NCI-H2171 treated with DMSO at 0.1 percent for 48 hours (cell line): Measurements from ENCODE around the gene FN3K.

Experiments used
- DNase-seq: peaks from one replicate; lab custom pipeline; 2025; lab: John Stamatoyannopoulos, UW

FN3K gene

DNA sequence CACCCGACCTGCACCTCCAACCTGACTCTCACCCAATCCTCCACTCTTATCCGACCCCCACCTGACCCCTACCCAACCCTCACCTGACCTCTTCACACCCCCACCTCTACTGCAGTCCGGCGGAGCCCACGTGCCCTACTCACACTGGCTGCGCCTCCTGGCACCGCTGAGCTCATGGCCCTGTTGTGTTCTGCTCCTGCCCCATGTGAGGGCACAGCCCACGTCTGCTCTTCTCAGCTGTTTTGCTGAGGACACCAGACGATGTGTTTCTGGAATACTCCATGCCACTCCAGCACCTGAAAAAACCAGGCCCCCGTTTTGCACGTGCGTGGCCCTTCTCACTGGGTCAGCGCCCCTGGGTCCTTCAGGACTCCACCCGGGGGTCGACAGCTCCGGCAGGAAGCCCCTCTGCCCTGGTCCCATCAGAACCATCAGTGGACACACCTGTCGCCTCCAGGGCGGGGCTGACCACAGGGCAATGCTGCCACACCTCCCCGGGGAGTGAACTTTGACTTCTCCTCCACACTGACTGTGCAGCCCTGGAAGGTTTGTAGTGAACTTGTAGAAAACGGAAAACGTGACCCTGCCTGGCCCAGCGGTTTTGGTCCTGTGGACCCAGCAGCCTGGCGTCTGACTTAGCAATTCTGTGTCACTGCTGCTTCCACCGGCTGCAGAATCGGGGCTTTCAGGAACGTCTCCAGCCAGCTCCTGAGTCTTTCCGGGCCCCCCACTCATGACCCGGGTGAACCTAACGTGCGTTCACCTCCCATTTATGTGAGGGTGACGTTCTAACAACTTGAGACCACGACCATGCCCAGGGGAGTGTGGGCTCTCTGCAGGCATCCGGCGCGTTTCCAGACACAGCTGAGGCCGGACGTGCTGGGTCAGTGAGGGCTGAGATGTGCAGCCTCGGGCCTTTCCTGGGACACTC, 31.2 kb upstream of the FN3K start:
- DNase-seq: no peak

DNA sequence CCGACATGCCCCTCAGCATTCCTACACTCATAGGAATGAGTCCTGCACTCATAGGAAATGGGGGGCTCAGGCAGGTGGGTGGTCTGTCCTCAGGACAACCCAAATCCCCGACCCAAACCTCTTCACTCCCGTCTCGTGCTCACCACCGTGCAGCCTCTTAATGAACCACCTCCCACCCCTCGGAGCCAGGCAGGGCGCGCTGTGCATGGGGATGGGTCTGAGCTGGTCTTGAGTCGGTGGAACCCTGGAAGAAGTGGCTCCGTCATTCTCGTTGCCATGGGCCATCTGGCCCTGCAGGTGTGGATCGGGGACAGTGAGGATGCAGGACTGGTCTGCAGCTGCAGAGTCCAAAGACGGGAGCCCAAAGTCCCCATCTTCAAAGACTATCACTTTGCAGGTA, 30.5 kb upstream of the FN3K start:
- DNase-seq: no peak

- DNase-seq: no peak
These were observed 29.7 kb upstream of the FN3K start for GRCh38 chr17:82705756-82706155.

GRCh38 chr17:82709024-82709675, 26.3 kb upstream of the FN3K start:
- no peak for DNase-seq

DNA sequence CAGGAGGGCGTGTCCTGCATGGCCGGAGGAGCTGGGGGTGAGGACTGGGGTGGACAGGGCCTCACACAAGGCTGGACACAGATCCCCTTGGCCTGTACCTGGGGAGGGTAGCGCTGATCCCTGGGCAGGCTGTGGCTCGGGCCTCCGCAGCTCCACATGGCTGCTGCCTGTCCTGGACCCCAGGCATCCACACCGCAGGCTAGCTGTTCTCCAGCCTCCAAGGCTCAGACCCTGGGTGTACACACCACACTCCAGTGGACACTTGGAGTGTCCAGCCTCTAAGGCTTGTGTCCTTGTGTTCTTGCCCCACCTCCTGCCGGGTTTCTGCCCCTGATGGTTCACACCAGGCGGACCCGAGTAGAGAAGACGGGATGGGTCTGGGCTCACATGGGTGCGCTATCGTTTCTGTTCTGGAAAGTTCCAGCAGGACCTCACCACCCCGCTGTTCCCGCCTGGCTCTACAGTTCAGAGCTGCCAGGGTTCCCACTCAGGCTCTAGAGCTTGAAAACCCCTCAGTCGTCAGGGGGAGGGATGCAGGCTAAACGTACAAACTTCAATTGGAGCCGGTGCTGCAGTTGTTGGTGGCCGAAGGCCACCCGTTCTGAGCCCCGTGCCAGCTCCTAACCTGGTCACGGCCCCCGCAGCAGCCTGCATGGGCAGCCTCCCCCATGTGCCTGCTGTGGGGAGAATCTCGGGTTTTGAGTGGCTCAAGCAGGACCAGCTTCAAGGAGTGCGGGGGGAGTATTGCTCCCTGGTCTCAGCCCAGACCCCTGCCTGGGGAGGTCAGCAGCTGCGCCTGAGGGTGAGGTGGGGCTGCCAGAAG, 25.5 kb upstream of the FN3K start:
- no peak for DNase-seq

GRCh38 chr17:82710499-82711232, 24.7 kb upstream of the FN3K start:
- no peak for DNase-seq

- no peak for DNase-seq
These were observed 22.2 kb upstream of the FN3K start for GRCh38 chr17:82713071-82713723.

DNA sequence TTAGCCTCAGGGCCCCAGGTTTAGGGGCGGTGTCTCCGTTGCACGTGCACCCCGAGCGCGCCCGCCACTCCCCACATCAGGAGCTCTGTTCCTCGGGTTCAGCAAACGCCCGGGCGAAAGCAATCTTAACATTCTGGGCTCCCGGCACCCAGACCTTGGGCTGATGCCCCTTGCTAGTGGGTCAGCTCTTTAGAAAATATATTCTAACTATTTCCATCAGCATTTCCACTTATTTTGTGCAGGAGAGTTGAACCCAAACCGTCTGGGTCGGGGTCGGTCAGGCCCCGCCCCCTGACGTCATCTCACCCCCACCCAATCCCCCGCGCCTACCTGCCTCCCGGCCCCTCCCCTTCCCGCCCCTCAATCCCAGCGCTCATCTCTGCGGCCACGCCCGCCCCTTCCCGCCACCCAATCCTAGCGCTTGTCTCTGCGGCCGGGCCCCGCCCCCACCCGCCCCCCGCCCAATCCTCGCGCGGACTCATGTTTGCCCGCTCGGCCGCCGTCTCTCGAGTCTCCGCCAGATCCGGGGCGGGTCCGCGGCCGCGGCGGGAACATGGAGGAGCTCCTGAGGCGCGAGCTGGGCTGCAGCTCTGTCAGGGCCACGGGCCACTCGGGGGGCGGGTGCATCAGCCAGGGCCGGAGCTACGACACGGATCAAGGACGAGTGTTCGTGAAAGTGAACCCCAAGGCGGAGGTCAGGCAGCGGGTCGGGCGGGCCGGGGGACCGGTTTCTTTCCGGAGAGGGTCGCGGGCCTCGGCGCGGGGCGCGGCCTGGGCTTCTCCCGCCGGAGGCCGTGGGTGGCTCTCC, 19.0 kb upstream of the FN3K start, which contains the start of gene FN3KRP:
FN3KRP (plus strand) TSS at position 504 of the 808 bp plus-strand sequence; CDS start at position 554, 50 bp downstream.
- DNase-seq: peak; percentile 81

GRCh38 chr17:82718986-82719685, 16.3 kb upstream of the FN3K start:
- peak; percentile 51 for DNase-seq

GRCh38 chr17:82720204-82720603, 15.2 kb upstream of the FN3K start:
- no peak for DNase-seq

- no peak for DNase-seq
These were observed 12.9 kb upstream of the FN3K start for GRCh38 chr17:82722341-82723013.

- no peak for DNase-seq
These were observed 12.1 kb upstream of the FN3K start for GRCh38 chr17:82723169-82723807.

DNA sequence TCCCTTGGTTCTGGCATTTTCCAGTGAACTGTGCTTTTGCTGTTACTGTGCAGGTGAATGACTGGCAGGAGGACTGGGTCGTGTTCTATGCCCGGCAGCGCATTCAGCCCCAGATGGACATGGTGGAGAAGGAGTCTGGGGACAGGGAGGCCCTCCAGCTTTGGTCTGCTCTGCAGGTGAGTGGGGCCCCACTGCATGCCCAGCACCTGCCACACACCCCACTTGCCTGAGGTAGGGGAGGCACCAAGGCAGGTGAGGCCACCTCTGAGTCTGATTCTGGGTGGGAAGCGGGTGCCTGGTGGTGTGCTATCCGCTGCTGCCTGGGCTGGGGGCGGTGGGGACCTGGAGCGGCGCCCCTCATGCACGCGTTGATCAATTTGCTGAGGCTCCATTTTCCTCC, 9.0 kb upstream of the FN3K start:
- DNase-seq: no peak

DNA sequence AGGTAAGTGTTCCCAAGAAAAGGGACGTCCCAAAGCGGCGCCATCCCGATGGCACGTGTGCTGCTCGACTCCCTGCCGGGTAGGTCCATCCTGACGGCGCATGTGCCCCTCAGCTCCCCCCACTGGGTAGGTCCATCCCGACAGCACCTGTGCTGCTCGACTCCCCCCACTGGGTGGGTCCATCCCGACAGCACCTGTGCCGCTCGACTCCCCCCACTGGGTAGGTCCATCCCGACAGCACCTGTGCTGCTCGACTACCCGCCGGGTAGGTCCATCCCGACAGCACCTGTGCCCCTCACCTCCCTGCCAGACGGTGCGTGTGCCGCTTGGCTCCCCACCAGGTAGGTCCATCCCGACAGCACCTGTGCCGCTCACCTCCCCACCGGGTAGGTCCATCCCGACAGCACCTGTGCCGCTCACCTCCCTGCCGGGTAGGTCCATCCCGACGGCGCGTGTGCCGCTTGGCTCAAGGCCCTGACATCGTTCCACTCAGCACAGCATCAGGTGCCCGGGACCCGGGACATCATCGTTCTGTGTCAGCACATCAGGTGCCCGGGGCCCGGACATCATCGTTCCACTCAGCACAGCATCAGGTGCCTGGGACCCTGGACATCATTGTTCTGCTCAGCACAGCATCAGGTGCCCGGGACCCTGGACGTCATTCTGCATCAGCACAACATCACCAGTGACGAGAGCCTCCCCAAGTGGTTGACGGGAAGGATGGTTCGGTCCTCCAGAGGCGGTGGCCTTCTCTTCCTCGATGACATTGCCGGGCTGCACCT, 5.7 kb upstream of the FN3K start:
- DNase-seq: no peak

- DNase-seq: no peak
These were observed 3.2 kb upstream of the FN3K start for GRCh38 chr17:82732118-82732743.

- no peak for DNase-seq
These were observed 1.2 kb downstream of the FN3K start for GRCh38 chr17:82736511-82737185.
